ENCODE measurements around the gene EIF4H. TPM values are rescaled to one million over a fixed set of nuclear protein-coding genes. Genes with fewer than 3 reads are reported as not detected.
A peak's percentile ranks its signal among the peaks of the same experiment; 100 is the strongest.

EIF4H gene
- total RNA-seq, 2 experiments from 2014 or later: 441 to 496 TPM

Small RNAs within 50 kb of the gene (microRNA-seq; reads per million reads assigned to microRNA genes)
- 3,156 reads per million, percentile 92 among the genes with 10 or more reads in this experiment for gene MIR590 (ENCODE audit: borderline replicate concordance)

Other genes starting within 250 kb of the EIF4H start
- gene ELN, start 146.2 kb upstream of the EIF4H start, total RNA-seq: not detected
- 10 to 100 TPM; 12.5 to 14.8 TPM for gene LIMK1, start 90.6 kb upstream of the EIF4H start, total RNA-seq
- 1 to 10 TPM; 1.7 to 2.4 TPM for gene LAT2, start 35.6 kb downstream of the EIF4H start, total RNA-seq
- gene RFC2, start 80.0 kb downstream of the EIF4H start, total RNA-seq: 100 to 1,000 TPM in 1 of 2 experiments, 10 to 100 TPM in 1; 84.9 to 123 TPM
- gene CLIP2, start 115.1 kb downstream of the EIF4H start, total RNA-seq: 1 to 10 TPM; 1.4 to 1.8 TPM